GM19238 (cell line): ENCODE measurements around the gene RAB15.

Experiments used
- DNase-seq: peaks from one replicate; pipeline ENCODE4 v3.0.0; 2011; ENCODE audit warnings: low spot score; ENCODE audit not compliant: insufficient read length

Gene RAB15

GRCh38 chr14:64990939-64991338 lies 18.8 kb upstream of the RAB15 start:
- DNase-seq = no peak

- no peak for DNase-seq
These were observed 18.2 kb upstream of the RAB15 start for GRCh38 chr14:64990296-64990695.

GRCh38 chr14:64987438-64987767 lies 15.3 kb upstream of the RAB15 start:
- DNase-seq = no peak

GRCh38 chr14:64986648-64987437 lies 14.7 kb upstream of the RAB15 start, which contains the start of gene FNTB:
TSS of gene FNTB (plus strand) at chr14:64986895. CDS start at chr14:64986954, 59 bp downstream.
- DNase-seq = peak; percentile 90

GRCh38 chr14:64983439-64984310 lies 11.5 kb upstream of the RAB15 start:
- no peak for DNase-seq

- DNase-seq = no peak
These were observed 7.4 kb upstream of the RAB15 start for GRCh38 chr14:64979336-64980074.

GRCh38 chr14:64974563-64974962 lies 2.4 kb upstream of the RAB15 start:
- no peak for DNase-seq

GRCh38 chr14:64973826-64974225 lies 1.7 kb upstream of the RAB15 start:
- DNase-seq = no peak

- no peak for DNase-seq
These were observed 898 bp upstream of the RAB15 start for GRCh38 chr14:64973026-64973442.

- DNase-seq = no peak
These were observed 619 bp downstream of the RAB15 start for GRCh38 chr14:64971491-64971942.

- no peak for DNase-seq
These were observed 1.2 kb downstream of the RAB15 start for GRCh38 chr14:64970776-64971477.

- DNase-seq = no peak
These were observed 2.1 kb downstream of the RAB15 start for GRCh38 chr14:64970041-64970440.

- no peak for DNase-seq
These were observed 3.5 kb downstream of the RAB15 start for GRCh38 chr14:64968651-64969050.

GRCh38 chr14:64968167-64968566 lies 4.0 kb downstream of the RAB15 start:
- DNase-seq = no peak

GRCh38 chr14:64966976-64967375 lies 5.2 kb downstream of the RAB15 start:
- no peak for DNase-seq

GRCh38 chr14:64965356-64966000 lies 6.7 kb downstream of the RAB15 start:
- no peak for DNase-seq

- DNase-seq = no peak
These were observed 8.5 kb downstream of the RAB15 start for GRCh38 chr14:64963611-64964010.

- DNase-seq = no peak
These were observed 11.3 kb downstream of the RAB15 start for GRCh38 chr14:64960762-64961276.

- DNase-seq = no peak
These were observed 13.4 kb downstream of the RAB15 start for GRCh38 chr14:64958743-64959142.

GRCh38 chr14:64958201-64958600 lies 13.9 kb downstream of the RAB15 start:
- DNase-seq = no peak
